Fibroblast of the conjunctiva (primary cell): ENCODE measurements around the gene PATZ1.
"Not testable (repeated sequence)": the region's sequence is repeated elsewhere in the genome, so short reads cannot be mapped to it uniquely, and the experiment has no call there.

Experiments
- DNase-seq: peaks from one replicate; pipeline ENCODE4 v3.0.0-alpha.2; 2010; ENCODE audit warnings: low read depth

The PATZ1 gene

GRCh38 chr22:31342389-31343140 is 3.6 kb downstream of the PATZ1 start:
- no peak for DNase-seq

GRCh38 chr22:31341386-31342088 is 4.6 kb downstream of the PATZ1 start:
- DNase-seq, result no peak

GRCh38 chr22:31340765-31341247 is 5.3 kb downstream of the PATZ1 start:
- DNase-seq, result no peak

- no peak for DNase-seq
Measured at GRCh38 chr22:31340360-31340759, 5.8 kb downstream of the PATZ1 start.

- DNase-seq, result no peak
Measured at GRCh38 chr22:31339148-31339832, 6.9 kb downstream of the PATZ1 start.

- DNase-seq, result no peak
Measured at GRCh38 chr22:31337178-31337577, 9.0 kb downstream of the PATZ1 start.

GRCh38 chr22:31334329-31334728 is 11.8 kb downstream of the PATZ1 start:
- DNase-seq, result no peak

GRCh38 chr22:31333641-31334040 is 12.5 kb downstream of the PATZ1 start:
- no peak for DNase-seq

GRCh38 chr22:31332886-31333285 is 13.3 kb downstream of the PATZ1 start:
- DNase-seq, result no peak

GRCh38 chr22:31332010-31332409 is 14.1 kb downstream of the PATZ1 start:
- no peak for DNase-seq

GRCh38 chr22:31329453-31330215 is 16.5 kb downstream of the PATZ1 start:
- DNase-seq, result no peak

- DNase-seq, result no peak
Measured at GRCh38 chr22:31329029-31329428, 17.1 kb downstream of the PATZ1 start.

GRCh38 chr22:31328544-31328960 is 17.6 kb downstream of the PATZ1 start:
- DNase-seq, result no peak

- DNase-seq, result no peak
Measured at GRCh38 chr22:31327806-31328543, 18.2 kb downstream of the PATZ1 start.

- DNase-seq, result no peak
Measured at GRCh38 chr22:31326877-31327276, 19.3 kb downstream of the PATZ1 start.

- DNase-seq, result no peak
Measured at GRCh38 chr22:31323578-31324550, 22.3 kb downstream of the PATZ1 start.

- no peak for DNase-seq
Measured at GRCh38 chr22:31321421-31321820, 24.7 kb downstream of the PATZ1 start.

GRCh38 chr22:31314220-31314619 is 31.9 kb downstream of the PATZ1 start:
- not testable (repeated sequence) for DNase-seq

GRCh38 chr22:31313366-31314147 is 32.6 kb downstream of the PATZ1 start:
- peak; percentile 47 for DNase-seq
